OCI-LY3 (cell line): ENCODE measurements around the gene GRAMD1A.
"Not testable (repeated sequence)": the region's sequence is repeated elsewhere in the genome, so short reads cannot be mapped to it uniquely, and the experiment has no call there.

Source experiments
- H2AFZ ChIP-seq: fragments of 200-600, 300-600 bp; shearing (Covaris generic); 2 replicates; pipeline ENCODE4 v1.6.0; 2014; ENCODE audit warnings: antibody characterized with exemption, low read depth, low read length
- H3K27ac ChIP-seq: fragments of 200-600, 300-600 bp; sonication (generic); 2 replicates; pipeline ENCODE4 v1.5.1; 2014; ENCODE audit warnings: mild to moderate bottlenecking, low read length, moderate library complexity, mixed read lengths
- H3K27me3 ChIP-seq: fragments of 200-600, 300-600 bp; sonication (generic); 2 replicates; pipeline ENCODE4 v1.6.1; 2014; ENCODE audit warnings: low read depth, low read length, mixed read lengths
- H3K36me3 ChIP-seq: fragments of 200-600, 300-600 bp; sonication (generic); replicated peaks from 2 replicates; pipeline ENCODE3; 2014; ENCODE audit warnings: low read depth, low read length, mixed read lengths
- H3K4me1 ChIP-seq: fragments of 300-600, 200-600 bp; sonication (generic); 2 replicates; pipeline ENCODE4 v1.6.1; 2014; ENCODE audit warnings: low read length, mixed read lengths
- H3K4me2 ChIP-seq: fragments of 200-600, 300-600 bp; sonication (generic); 2 replicates; pipeline ENCODE4 v1.6.1; 2014; ENCODE audit warnings: low read length, mixed read lengths
- H3K4me3 ChIP-seq: fragments of 300-600, 200-600 bp; sonication (generic); 2 replicates; pipeline ENCODE4 v1.5.1; 2014; ENCODE audit warnings: antibody characterized with exemption, mild to moderate bottlenecking, low read length, moderate library complexity
- H3K79me2 ChIP-seq: fragments of 300-600, 200-600 bp; shearing (Covaris generic); 2 replicates; pipeline ENCODE4 v1.6.1; 2014; ENCODE audit warnings: mild to moderate bottlenecking, low read length, mixed read lengths
- H3K9ac ChIP-seq: fragments of 300-600, 200-600 bp; shearing (Covaris generic); 2 replicates; pipeline ENCODE4 v1.6.0; 2014; ENCODE audit warnings: mild to moderate bottlenecking, low read length, moderate library complexity
- H3K9me3 ChIP-seq: fragments of 200-600, 300-600 bp; shearing (Covaris generic); 2 replicates; pipeline ENCODE4 v1.6.1; 2014; ENCODE audit warnings: low read length, mixed read lengths; ENCODE audit not compliant: insufficient read depth
- H4K20me1 ChIP-seq: fragments of 200-600, 300-600 bp; sonication (generic); 2 replicates; pipeline ENCODE4 v1.6.1; 2016; ENCODE audit warnings: low read length, mixed read lengths; ENCODE audit not compliant: insufficient read depth
- CTCF ChIP-seq: fragments of 200-600, 300-600 bp; sonication (generic); IDR thresholded peaks from 2 replicates; pipeline ENCODE4 v1.5.1; 2014; ENCODE audit warnings: antibody characterized with exemption, low read length, low read depth
- EZH2phosphoT487 ChIP-seq: fragments of 200-600 bp; shearing (Covaris generic); IDR thresholded peaks from 2 replicates; pipeline ENCODE4 v1.6.1; 2018; ENCODE audit warnings: antibody characterized with exemption, mixed run types, low read depth

Gene GRAMD1A

GRCh38 chr19:34994286-34994642, 5.9 kb upstream of the GRAMD1A start:
- H3K9ac ChIP-seq: no peak overlapping the region
- TF ChIP-seq CTCF (no peak), EZH2phosphoT487 (no peak)
- no peaks in the 10 kb centered on the region for H4K20me1 ChIP-seq
- H3K4me3 ChIP-seq: no peak overlapping the region
- H3K27me3 ChIP-seq: peaks cover 5% of the 10 kb centered on the region; the same call in 1 of the 2 replicates
- H3K27ac ChIP-seq: no peak overlapping the region
- H2AFZ ChIP-seq: no peak overlapping the region
- no peak overlapping the region for H3K4me2 ChIP-seq
- no peaks in the 10 kb centered on the region for H3K79me2 ChIP-seq
- no peaks in the 10 kb centered on the region for H3K36me3 ChIP-seq
- H3K4me1 ChIP-seq: peaks cover 20% of the 10 kb centered on the region
- no peaks in the 10 kb centered on the region for H3K9me3 ChIP-seq

GRCh38 chr19:34994643-34995541, 5.2 kb upstream of the GRAMD1A start:
- H3K4me2 ChIP-seq: no peak overlapping the region
- TF ChIP-seq EZH2phosphoT487 (no peak), CTCF (no peak)
- no peak overlapping the region for H3K9ac ChIP-seq
- no peaks in the 10 kb centered on the region for H4K20me1 ChIP-seq
- peaks cover 2% of the 10 kb centered on the region; the same call in 1 of the 2 replicates for H3K79me2 ChIP-seq
- peaks cover 20% of the 10 kb centered on the region for H3K4me1 ChIP-seq
- H2AFZ ChIP-seq: no peak overlapping the region
- H3K27ac ChIP-seq: no peak overlapping the region
- H3K9me3 ChIP-seq: no peaks in the 10 kb centered on the region
- peaks cover 5% of the 10 kb centered on the region; the same call in 1 of the 2 replicates for H3K27me3 ChIP-seq
- no peak overlapping the region for H3K4me3 ChIP-seq
- H3K36me3 ChIP-seq: no peaks in the 10 kb centered on the region

GRCh38 chr19:34995551-34995950, 4.6 kb upstream of the GRAMD1A start:
- Histone ChIP-seq H3K27ac (no peak overlapping the region), H3K4me1 (peaks cover 14% of the 10 kb centered on the region), H3K27me3 (peaks cover 5% of the 10 kb centered on the region; the same call in 1 of the 2 replicates), H4K20me1 (no peaks in the 10 kb centered on the region), H3K9me3 (no peaks in the 10 kb centered on the region), H3K4me2 (no peak overlapping the region), H2AFZ (no peak overlapping the region), H3K79me2 (peaks cover 9% of the 10 kb centered on the region), H3K4me3 (no peak overlapping the region), H3K36me3 (no peaks in the 10 kb centered on the region), H3K9ac (no peak overlapping the region)
- TF ChIP-seq EZH2phosphoT487: no peak
- TF ChIP-seq CTCF: no peak

GRCh38 chr19:34997071-34997617, 3.0 kb upstream of the GRAMD1A start:
- no peak overlapping the region for H3K27ac ChIP-seq
- H3K36me3 ChIP-seq: peaks cover 4% of the 10 kb centered on the region
- no peak overlapping the region for H3K9ac ChIP-seq
- no peak overlapping the region for H3K4me2 ChIP-seq
- no peak overlapping the region for H2AFZ ChIP-seq
- no peak overlapping the region for H3K4me3 ChIP-seq
- peaks cover 17% of the 10 kb centered on the region; the same call in 1 of the 2 replicates for H3K4me1 ChIP-seq
- no peak for TF ChIP-seq EZH2phosphoT487
- no peak for TF ChIP-seq CTCF
- no peaks in the 10 kb centered on the region for H3K9me3 ChIP-seq
- peaks cover 5% of the 10 kb centered on the region; the same call in 1 of the 2 replicates for H4K20me1 ChIP-seq
- peaks cover 25% of the 10 kb centered on the region for H3K79me2 ChIP-seq
- H3K27me3 ChIP-seq: peaks cover 5% of the 10 kb centered on the region; the same call in 1 of the 2 replicates

GRCh38 chr19:34998224-34998623, 1.9 kb upstream of the GRAMD1A start:
- not testable (repeated sequence) for H3K27ac ChIP-seq, H3K4me2 ChIP-seq, H3K9ac ChIP-seq, H3K4me3 ChIP-seq, H3K27me3 ChIP-seq, H3K9me3 ChIP-seq, H2AFZ ChIP-seq
- Histone ChIP-seq H3K79me2 (peaks cover 36% of the 10 kb centered on the region), H3K4me1 (peaks cover 17% of the 10 kb centered on the region; the same call in 1 of the 2 replicates), H4K20me1 (peaks cover 13% of the 10 kb centered on the region; the same call in 1 of the 2 replicates), H3K36me3 (peaks cover 12% of the 10 kb centered on the region)
